NCI-H82 treated with DMSO at 0.1 percent for 48 hours (cell line): Measurements from ENCODE around the gene CARHSP1.
"Not testable (repeated sequence)": the region's sequence is repeated elsewhere in the genome, so short reads cannot be mapped to it uniquely, and the experiment has no call there.

Source experiments
- DNase-seq: peaks from one replicate; lab custom pipeline; 2025; ENCODE audit not compliant: unreplicated experiment; lab: John Stamatoyannopoulos, UW

CARHSP1 gene

GRCh38 chr16:8855972-8856371, 12.8 kb downstream of the CARHSP1 start:
- DNase-seq, result no peak

- no peak for DNase-seq
Observed at GRCh38 chr16:8855051-8855786, 13.6 kb downstream of the CARHSP1 start.

GRCh38 chr16:8854298-8854948, 14.4 kb downstream of the CARHSP1 start:
- no peak for DNase-seq

GRCh38 chr16:8853611-8854010, 15.2 kb downstream of the CARHSP1 start:
- DNase-seq, result no peak

GRCh38 chr16:8853150-8853549, 15.7 kb downstream of the CARHSP1 start:
- DNase-seq, result no peak

GRCh38 chr16:8852534-8852933, 16.3 kb downstream of the CARHSP1 start:
- no peak for DNase-seq

DNA sequence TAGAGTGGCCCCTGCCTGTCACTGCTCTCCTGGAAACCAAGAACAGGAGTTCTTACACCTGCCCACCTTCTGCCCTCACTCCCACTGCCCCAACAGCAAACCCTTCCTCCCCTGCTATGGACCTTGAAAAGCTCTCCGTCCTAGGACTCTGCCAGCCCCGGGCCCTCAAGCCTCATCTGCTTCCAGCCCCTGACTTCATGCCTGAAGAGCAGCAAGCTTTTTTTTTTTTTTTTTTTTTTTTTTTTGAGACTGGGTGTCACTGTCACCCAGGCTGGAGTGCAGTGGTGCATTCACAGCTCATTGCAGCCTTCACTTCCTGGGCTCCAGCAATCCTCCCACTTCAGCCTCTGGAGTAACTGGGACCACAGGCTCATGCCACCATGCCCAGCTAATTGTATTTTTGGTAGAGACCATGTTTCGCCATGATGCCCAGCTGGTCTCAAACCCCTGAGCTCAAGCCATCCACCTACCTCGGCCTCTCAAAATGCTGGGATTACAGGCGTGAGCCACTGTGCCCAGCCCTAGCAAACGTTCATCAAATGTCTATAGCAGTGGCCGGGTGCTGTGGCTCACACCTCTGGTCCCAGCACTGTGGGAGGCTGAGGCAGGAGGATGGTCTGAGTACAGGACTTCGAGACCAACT, 16.9 kb downstream of the CARHSP1 start:
- DNase-seq, result no peak

- no peak for DNase-seq
Observed at GRCh38 chr16:8850279-8850885, 18.4 kb downstream of the CARHSP1 start.

- DNase-seq, result no peak
Observed at GRCh38 chr16:8849411-8850011, 19.3 kb downstream of the CARHSP1 start.

DNA sequence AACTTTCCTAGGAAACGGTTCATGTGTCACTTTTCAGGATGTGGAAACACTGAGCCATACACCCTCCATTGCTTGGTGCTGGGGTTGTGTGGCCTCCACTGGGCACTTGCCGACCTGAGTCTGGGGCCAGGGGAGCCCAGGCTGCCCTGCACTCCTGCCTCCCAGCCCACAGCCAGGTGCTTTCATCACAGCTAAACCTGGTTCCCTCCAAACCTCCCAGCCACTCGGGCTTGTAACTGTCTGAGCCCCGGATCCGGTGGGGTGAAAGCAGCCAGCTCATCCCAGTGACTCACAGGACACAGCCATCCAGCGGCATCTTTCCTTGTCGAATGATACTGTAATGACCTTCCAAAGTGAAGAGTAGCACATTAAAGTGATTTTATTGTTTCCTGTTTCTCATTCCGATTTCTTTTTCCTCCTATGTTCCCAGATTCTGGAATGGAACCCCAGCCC, 19.8 kb downstream of the CARHSP1 start:
- DNase-seq, result no peak

DNA sequence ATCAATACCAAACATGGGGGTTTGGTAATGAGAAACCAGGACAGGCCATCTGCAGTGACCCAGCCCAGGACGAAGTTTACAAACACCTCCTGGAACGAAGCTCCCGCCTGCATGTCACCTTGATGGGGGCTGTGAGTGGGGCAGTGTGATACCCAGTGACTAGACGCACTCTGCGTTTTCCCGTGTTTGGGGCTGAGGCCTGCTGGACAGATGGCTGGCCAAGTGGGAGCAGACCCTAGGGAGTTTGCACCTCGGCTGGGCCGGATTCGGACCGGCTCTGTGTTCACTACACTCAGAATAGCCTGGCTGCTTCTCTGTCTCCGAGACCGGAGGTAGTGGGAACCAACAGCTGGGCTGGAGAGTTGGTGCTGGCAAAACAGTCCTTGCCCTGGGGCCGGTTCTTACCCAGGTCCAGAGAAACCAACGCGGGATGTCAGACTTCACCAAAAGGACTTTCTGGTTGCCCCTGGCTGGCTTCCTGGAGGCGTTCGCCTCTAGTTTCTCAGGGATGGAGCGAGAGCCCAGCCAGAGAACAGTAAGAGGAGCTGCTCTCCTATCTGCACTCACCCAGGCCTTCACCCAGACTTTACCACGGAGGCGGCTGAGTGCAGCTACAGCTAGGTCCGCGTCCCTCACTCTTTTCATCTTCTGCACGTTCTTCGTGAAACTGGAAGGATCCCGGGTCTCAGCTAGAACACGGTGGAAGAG, 20.4 kb downstream of the CARHSP1 start:
- no peak for DNase-seq

- DNase-seq, result no peak
Observed at GRCh38 chr16:8847623-8848022, 21.2 kb downstream of the CARHSP1 start.

DNA sequence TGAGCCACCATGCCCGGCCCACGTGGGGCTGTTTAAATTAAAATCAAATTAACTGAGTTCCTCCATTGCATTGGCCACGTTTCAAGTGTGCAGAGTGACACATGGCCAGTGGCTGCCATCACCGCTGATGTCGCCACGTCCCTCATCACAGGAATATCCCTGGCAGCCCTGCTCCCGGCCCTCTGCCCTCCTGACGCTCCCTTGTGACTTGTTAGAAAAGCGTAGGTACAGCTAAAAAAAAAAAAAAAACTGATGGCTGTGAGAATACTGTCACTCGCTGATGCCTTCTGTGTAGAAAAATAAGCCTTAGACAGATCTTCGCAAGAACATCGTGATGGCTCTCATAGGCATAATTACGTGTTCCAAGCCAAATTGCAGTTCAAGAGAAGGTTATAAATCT, 21.7 kb downstream of the CARHSP1 start:
- no peak for DNase-seq

- no peak for DNase-seq
Observed at GRCh38 chr16:8846401-8846932, 22.3 kb downstream of the CARHSP1 start.

DNA sequence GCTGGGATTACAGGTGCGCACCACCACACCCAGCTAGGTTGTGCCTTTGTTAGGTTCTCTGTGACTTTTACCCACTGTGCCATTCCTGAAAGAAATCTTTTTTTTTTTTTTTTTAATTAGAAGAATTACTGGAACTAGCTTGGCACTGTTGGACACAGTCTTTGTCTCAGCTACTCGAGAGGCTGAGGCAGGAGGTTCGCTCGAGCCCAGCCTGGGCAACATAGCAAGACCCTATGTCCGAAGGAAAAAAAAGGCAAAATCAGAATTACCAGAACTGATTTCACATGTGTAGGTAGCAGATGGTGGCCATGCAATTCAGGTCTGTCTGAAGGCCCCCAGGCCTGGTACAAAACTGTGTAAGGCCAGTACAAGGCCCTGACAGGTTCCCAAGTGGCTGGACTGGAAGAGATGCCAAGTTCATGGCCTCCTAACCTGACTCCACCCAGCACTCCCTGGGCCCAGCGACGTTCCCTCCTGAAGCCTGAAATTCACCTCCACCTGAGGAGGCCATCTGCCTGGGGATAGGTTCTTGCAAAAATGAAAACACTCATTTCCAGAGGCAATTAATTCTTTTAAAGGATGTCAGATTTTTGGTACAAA, 23.0 kb downstream of the CARHSP1 start:
- no peak for DNase-seq

DNA sequence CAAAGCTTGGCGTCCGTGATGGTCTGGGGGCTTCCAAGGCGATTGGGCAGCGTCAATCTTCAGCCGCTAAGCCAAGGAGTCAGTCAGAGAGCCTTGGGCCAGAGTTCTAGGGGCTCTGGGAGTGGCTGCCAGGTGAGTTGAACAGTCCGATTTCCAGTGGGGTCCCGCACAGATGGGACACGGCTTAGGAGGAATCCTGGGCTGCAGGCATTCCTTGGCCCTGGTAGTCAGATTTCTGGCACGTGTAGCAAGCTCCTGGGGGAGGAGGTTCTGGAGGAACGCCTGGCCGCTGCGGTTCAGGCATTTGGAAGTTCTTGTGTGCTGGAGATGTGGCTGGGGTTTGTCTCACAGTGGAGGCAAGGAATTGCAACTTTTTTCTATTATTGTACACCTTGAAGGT, 25.5 kb downstream of the CARHSP1 start:
- not testable (repeated sequence) for DNase-seq

- peak; percentile 12 for DNase-seq
Observed at GRCh38 chr16:8842016-8842415, 26.8 kb downstream of the CARHSP1 start.

DNA sequence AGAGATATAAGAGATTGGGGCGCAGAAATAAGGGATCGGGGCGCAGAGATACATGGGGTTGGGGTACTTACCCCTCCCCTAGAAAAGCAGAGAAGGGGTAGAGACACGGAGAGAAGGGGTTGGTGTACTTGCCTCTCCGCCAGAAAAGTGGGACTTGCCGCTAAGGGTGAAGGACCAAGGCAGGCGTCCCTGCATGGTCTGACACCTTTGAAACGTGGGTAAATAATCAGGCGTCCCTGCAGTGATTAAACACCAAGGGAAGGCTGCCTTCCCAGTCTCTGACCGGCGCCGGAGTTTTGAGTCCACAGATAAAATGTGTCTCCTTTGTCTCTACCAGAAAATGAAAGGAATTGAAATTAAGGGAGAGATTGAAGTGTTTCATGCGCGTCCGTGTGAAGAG, 31.2 kb downstream of the CARHSP1 start:
- DNase-seq, result not testable (repeated sequence)

DNA sequence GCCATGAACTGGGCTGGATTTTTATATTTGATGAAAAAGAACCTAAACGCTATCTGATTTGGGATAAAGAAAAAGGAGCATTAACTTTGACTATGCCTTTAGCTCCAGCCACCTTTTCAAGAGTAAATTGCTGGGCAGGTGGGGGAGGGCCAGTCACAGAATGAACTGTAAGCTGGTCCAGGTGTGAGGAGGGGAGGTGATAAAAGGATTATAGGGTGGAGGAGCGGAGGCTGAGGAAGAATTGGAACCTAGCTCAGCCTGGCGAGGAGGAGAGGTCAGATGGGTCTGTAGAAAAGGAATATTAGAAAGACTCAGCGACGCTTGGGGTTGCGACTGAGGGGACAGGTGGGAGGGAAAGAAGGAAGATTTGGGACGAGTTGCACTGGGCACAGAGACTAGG, 32.0 kb downstream of the CARHSP1 start:
- peak; percentile 12 for DNase-seq

- no peak for DNase-seq
Observed at GRCh38 chr16:8832717-8833105, 36.1 kb downstream of the CARHSP1 start.
